NCI-H446 (cell line): ENCODE results near the gene TAS2R39.

ENCODE experiments used
- DNase-seq, 2 experiments: peaks; one replicate each; lab custom pipeline; 2025; lab: John Stamatoyannopoulos, UW

TAS2R39 gene

DNA sequence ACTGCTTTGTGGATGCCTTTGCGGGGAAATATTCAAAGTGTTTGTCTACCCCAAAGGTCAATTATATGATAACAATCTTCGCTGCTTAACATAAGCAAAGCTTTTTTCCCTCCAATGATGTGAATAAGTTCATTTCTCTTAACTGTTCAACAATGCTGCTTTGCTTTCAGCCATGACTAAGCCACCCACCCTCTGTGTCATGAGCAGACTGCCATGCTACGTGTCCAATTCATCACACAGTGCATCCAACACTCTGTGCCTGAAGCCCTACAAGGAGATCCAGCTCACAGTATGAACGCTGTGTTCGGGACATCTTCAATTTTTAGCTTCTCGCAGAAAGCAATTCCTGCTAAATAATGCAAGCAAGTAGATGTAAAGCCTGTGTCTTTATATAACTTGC, 32.9 kb downstream of the TAS2R39 start:
- no peak for DNase-seq

DNA sequence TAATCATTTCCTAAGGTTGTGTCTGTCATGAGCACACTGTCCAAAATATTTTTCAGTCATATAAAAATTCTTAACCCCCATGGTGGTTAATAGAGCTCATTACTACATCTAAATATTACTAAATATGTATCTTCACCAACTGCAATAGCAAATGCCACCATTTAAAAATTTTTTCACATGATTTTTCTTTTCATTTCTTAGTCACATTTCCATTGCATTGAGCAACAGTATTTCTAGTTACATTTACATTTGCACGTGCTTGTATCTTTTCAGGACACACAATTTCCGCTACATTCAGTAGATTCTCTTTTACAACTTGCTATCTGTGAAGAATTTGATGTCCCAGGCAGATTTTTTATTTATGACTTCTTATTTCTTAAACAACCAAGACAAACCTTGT, 33.5 kb downstream of the TAS2R39 start:
- DNase-seq, result no peak

DNA sequence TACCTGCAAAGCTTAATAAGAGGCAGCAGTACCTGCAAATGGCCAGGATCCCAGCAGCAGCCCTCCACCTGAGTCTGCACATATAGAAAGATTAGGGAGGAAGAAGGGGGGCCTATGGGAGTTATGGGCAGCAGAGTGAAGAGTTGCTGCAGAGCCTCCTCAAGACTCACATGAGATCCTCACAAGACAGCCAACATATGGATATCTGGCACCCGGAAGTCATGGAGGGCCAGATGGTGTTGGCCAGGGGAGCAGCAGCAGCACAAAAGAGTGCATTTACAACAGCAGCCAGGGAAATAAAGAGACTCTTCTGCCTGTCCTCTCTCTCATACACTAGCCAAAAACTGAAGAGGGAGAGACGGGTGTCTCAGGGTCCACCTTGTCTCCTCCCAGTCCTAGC, 34.6 kb downstream of the TAS2R39 start:
- peak in 1 of 2 experiments; percentile 58 for DNase-seq

DNA sequence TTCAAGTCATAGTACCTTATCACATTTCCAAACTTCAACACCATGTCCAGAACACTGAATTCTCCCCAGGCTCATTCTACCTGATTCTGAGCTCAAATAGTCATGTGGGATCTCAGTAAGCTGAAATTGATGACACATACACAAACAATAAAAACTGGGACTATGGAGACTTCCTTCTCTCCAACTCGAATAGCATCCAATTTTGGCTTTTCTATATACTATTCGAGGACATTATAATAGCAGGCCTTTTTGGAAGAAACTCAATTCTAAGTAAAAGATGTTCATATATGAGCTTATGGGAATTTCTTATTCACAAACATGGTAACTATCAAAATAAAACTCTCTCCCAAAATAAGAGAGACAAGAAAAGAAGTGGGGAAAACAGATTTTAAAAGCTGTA, 38.1 kb downstream of the TAS2R39 start:
- DNase-seq, result no peak

DNA sequence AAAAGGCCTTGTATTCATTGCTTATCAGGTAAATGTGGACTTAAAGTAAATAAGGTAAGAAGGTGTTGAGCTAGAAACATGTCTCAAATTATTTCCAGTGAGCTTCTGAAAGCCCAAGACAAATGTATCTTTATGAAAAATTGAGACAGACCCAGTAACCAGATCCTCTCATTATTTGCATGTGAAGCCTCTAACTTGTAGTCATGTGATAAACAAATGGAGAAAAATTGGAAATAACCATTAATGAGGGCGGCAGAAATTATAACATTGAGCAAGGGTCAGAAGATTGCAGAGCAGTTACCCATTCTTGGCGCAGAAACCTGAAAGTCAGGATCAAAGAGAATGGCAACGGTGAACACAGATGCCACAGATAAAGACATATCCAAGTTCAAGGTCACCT, 38.5 kb downstream of the TAS2R39 start, which contains the start of gene TAS2R40:
Gene TAS2R40, plus strand, starts transcription at position 301 of the 400 bp plus-strand sequence. Its CDS starts 42 bp downstream, at position 343.
- no peak for DNase-seq

DNA sequence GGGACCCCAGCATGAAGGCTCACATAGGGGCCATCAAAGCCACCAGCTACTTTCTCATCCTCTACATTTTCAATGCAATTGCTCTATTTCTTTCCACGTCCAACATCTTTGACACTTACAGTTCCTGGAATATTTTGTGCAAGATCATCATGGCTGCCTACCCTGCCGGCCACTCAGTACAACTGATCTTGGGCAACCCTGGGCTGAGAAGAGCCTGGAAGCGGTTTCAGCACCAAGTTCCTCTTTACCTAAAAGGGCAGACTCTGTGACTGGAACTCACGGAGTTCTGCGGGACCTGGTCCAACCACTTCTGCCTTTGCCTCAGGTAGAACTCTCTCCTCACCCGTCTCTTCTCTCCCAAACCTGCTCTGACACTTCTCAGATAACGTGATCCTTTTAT, 39.6 kb downstream of the TAS2R39 start:
- DNase-seq, result no peak

DNA sequence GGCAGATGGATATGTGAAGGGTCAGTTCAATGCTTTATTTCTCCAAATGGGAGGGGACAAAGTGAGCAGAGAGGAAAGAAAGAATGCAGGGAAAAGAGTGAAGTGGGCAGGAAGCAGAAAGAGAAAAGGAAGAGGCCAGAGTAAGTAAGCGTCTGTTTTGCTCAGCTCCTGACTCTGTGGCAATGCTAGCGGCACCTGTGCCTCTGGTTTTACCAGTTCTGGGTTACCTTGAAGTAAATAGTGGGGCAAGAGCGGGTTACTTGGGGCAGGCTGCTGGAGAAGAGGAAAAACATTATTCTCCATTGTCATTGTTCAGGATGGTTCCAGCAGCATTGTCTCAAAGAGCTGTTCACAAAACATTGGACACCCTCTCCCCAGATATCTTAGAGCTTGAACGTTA, 40.6 kb downstream of the TAS2R39 start:
- DNase-seq, result no peak

DNA sequence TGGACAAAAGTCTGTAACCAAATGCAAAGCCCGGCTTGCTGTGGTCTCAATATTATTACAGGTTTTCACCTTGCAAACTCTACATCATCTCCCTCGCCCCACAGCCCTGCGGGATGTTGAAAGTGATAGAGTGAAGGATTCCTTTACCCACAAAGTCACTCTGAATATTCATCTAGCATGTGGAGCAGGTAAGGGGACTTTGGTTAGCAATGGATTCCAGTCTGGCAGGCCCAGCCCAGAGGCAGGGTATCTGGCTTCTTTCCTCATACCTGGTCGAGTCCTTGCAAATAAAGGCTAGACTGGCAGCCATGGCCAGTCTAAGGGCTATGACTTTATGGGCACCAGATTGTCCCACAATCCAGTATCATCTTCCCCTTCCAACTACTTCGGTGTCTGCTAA, 41.8 kb downstream of the TAS2R39 start:
- DNase-seq, result no peak

DNA sequence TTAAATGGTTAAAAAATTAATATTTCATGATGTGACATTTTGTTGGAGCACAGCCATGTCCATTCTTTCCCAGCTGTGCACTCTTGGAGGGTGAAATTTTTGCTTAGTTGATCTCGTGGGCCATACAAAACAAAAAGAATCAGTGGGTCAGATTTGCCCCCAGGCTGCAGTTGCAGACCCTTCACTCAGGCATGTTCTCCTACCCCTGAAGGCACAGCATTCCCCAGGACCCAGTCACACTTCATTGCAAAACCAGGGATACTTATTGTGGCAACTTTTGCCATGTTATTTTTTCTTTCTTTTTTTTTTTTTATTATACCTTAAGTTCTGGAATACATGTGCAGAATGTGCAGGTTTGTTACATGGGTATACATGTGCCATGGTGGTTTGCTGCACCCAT, 44.6 kb downstream of the TAS2R39 start:
- no peak for DNase-seq

DNA sequence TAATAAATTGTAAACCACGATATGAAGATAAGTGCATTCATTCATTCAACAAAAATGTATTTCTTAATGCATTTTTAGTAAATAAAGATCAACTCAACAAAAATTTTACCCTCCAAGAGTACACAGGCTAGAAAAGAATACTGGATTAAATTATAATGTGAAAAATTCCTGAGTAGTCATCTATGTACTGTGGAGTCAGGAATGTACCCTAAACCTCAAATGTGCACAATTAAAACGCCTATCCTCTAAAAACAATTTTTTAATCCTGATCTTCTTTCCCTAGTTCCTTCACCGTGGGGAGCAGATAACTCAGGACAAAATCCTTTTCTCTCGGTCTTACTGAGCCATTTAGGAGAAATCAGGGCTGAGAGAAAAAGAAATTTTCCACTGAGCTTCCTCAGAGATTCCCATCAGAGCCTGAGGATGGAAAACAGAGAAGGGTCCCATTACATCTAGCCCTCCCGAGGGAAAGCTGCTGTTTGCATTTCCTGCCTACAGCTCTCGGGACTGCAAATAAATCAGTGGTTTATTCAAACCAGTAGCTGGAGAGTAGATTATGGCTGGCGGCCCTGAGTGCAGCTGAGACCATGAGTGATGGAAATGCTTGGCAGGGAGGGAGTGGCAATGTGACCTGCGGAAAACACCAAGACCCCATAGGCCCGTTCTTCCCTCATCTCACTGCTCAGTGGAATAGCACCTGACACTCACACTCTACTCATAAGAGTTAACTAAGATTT, 46.0 kb downstream of the TAS2R39 start:
- no peak for DNase-seq

DNA sequence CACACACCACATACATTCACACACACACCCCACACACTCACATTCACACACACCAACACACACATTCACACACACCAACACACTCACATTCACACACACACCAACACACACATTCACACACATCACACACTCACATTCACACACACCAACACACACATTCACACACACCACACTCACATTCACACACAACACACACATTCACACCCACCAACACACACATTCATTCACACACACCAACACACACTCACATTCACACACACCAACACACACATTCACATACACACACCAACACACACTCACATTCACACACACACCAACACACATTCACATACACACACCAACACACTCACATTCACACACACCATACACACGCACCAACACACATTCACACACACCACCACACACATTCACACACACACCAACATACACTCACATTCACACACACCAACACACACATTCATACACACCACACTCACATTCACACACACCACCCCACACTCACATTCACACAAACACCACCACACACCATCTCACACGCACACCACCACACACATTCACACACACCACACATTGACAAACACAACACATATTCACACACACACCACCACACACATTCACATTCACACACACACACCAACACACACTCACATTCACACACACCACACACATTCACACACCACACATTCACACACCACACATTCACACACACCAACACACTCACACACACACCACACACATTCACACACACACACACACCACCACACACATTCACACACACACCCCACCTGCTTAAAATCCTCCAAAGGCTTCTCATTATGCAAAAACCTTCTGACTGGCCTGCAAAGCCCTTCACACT, 47.6 kb downstream of the TAS2R39 start:
- no peak for DNase-seq
